HUES64 (cell line): ENCODE data around the gene SS18.

Source experiments
- H3K27ac ChIP-seq: 2 replicates; pipeline ENCODE4 v1.7.0; 2013; ENCODE audit warnings: low read depth, low read length, inconsistent platforms
- H3K27me3 ChIP-seq: 2 replicates; pipeline ENCODE4 v1.6.1; 2013; ENCODE audit warnings: mild to moderate bottlenecking, low read length; ENCODE audit not compliant: insufficient read depth
- H3K36me3 ChIP-seq: 2 replicates; pipeline ENCODE4 v1.6.1; 2013; ENCODE audit warnings: mild to moderate bottlenecking, low read length; ENCODE audit not compliant: insufficient read depth
- H3K4me1 ChIP-seq: 2 replicates; pipeline ENCODE4 v1.6.1; 2013; ENCODE audit warnings: mild to moderate bottlenecking, low read length, moderate library complexity; ENCODE audit not compliant: insufficient read depth
- H3K4me3 ChIP-seq: 2 replicates; pipeline ENCODE4 v1.5.1; 2013; ENCODE audit warnings: mild to moderate bottlenecking, low read length, moderate library complexity
- H3K9ac ChIP-seq: 2 replicates; pipeline ENCODE4 v1.6.1; 2013; ENCODE audit warnings: mild to moderate bottlenecking, low read depth, low read length
- H3K9me3 ChIP-seq: 2 replicates; pipeline ENCODE4 v1.6.1; 2013; ENCODE audit warnings: low read depth, low read length; ENCODE audit not compliant: insufficient read depth
- WGBS: fragments of 150-250, 120-280 bp; methylation state at CpG from one replicate; pipeline ENCODE4 v1.1.7; 2013; ENCODE audit warnings: missing lambda C conversion rate; 5-methylcytosine and 5-hydroxymethylcytosine counted together

The SS18 gene

DNA sequence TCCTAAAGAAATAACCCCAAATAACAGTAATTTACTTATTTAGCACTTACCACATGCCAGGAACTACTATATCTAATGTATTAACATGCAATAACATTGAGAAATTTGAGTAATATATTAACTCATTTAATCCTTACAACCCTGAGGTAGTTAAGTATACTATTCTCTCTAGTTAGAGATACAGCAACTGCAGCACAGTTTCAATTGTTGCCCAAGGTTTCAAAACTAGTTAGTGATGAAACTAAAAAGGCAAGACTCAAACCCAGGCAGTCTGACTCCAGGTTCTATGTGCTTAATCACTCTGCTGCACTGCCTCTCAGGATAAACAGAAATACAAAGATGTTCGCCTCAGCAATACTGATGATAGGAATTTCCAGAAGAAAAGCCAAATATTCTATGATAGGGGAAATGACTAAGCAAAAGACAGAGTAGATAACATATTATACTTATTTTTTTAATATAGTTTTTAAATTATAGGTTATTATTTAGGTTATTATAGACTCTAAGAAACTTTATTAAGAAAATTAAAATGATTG, 88.0 kb downstream of the SS18 start:
- Histone ChIP-seq H3K9ac (no peak overlapping the region), H3K4me3 (no peak overlapping the region), H3K9me3 (0 out of 2 replicates have a peak, but pooled peaks cover 6% of the 10 kb centered on the region), H3K4me1 (no peaks in the 10 kb centered on the region), H3K36me3 (no peaks in the 10 kb centered on the region), H3K27ac (no peak overlapping the region), H3K27me3 (no peaks in the 10 kb centered on the region)
- WGBS, result 92% methylated on average over 1 of the region's 1 CpG

DNA sequence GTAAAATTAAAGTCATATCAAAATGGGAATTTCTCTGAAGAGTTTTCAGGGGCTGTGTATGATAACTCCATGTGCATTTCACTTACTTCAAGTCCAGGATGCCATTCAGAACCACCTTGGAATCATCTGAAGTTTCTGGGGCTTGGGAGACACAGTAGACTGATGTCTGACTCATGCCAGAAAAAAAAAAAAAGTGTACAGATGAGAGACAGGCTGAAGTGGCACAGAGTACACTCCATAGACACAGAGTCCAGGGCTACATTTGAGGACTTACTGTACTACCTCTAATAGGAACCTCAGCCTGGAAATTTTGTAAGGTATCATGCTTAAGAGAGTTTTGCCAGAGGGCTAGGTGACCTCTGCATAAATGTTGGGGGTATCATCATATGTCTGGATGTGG, 92.0 kb downstream of the SS18 start:
- H3K4me3 ChIP-seq, result no peak overlapping the region
- no peak overlapping the region for H3K9ac ChIP-seq
- no peaks in the 10 kb centered on the region for H3K27me3 ChIP-seq
- no peaks in the 10 kb centered on the region for H3K4me1 ChIP-seq
- H3K27ac ChIP-seq, result no peak overlapping the region
- no peaks in the 10 kb centered on the region for H3K36me3 ChIP-seq
- H3K9me3 ChIP-seq, result peaks cover 6% of the 10 kb centered on the region; the same call in 1 of the 2 replicates

DNA sequence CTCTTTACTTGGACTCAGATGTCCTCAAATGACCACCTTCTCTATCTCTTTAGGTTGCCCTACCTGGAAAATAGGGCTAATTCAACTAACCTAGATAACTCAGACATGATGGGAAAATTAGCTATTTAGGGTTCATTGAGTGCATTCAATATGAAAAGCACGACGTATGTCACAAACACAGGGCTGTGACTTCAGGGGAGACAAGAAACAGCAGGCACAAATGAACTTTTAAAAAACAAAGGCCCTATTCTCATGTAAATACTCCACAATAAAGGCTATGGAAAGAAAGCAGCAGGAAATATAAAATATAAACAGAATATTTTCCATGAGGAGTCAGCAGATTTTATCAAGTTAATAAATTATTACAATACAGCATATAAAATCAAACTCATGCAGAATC, 97.8 kb downstream of the SS18 start:
- Histone ChIP-seq H3K4me1 (peaks cover 14% of the 10 kb centered on the region), H3K36me3 (no peaks in the 10 kb centered on the region), H3K27me3 (no peaks in the 10 kb centered on the region), H3K9ac (no peak overlapping the region), H3K27ac (peak overlapping the region; percentile 66; the same call in 1 of the 2 replicates), H3K9me3 (no peaks in the 10 kb centered on the region; the same call in 1 of the 2 replicates), H3K4me3 (no peak overlapping the region)
- WGBS, result 40% methylated on average over 2 of the region's 2 CpGs

DNA sequence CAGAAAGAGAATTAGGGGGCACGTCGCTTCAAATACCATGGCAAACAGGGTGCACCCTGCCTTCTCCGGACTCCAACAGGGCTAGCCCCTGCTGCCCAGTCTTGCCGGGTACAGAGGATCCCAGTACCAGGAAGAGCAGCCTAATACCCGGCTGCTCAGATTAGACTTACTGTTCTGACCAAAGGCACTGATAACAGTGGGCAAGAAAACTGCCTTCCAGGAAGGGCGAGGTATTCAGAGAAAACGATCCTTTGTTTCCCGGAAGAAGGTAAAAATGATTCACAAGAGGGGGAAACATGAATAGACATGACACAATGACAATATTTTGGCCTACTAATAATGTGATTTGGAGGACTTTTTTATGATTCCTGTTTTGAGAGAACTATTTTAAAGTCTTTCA, 99.9 kb downstream of the SS18 start:
- no peaks in the 10 kb centered on the region; the same call in 1 of the 2 replicates for H3K9me3 ChIP-seq
- no peak overlapping the region for H3K27ac ChIP-seq
- no peak overlapping the region for H3K9ac ChIP-seq
- WGBS, result 95% methylated on average over 8 of the region's 8 CpGs
- no peak overlapping the region for H3K4me3 ChIP-seq
- no peaks in the 10 kb centered on the region for H3K36me3 ChIP-seq
- H3K27me3 ChIP-seq, result no peaks in the 10 kb centered on the region
- H3K4me1 ChIP-seq, result peaks cover 14% of the 10 kb centered on the region

DNA sequence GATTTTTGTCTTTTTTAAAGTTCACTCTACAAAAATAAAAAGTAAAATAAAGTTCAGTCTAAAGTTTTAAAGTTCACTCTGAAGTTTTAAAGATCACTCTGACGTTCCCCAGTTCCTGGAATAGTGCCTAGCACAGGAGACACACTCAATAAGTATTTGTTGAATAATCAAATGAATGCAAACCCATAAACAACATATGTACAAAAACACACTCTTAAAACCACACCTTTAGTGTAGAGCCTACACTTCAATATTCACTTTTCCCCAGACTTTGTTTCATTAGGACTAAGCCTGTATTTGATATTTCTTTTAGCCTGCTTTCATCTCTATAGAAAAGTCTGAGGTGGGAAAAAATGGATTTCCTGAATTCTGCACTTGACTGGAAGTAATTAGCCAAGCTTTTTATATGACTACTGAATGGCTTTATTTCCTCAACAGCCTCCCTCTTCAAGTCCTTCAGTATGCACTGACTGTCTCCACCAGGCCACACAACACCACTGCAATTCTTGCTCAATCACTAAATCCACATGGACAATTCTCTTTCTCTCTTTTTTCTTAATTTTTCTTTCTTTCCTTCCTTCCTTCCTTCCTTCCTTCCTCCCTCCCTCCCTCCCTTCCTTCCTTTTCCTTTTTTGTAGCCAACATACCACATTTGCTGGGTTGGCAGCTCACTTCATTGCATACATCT, 104.6 kb downstream of the SS18 start:
- H3K4me3 ChIP-seq, result no peak overlapping the region
- no peaks in the 10 kb centered on the region for H3K27me3 ChIP-seq
- no peak overlapping the region for H3K9ac ChIP-seq
- H3K4me1 ChIP-seq, result no peaks in the 10 kb centered on the region
- H3K27ac ChIP-seq, result no peak overlapping the region
- 86% methylated on average over 1 of the region's 1 CpG for WGBS
- no peaks in the 10 kb centered on the region for H3K9me3 ChIP-seq
- H3K36me3 ChIP-seq, result no peaks in the 10 kb centered on the region

DNA sequence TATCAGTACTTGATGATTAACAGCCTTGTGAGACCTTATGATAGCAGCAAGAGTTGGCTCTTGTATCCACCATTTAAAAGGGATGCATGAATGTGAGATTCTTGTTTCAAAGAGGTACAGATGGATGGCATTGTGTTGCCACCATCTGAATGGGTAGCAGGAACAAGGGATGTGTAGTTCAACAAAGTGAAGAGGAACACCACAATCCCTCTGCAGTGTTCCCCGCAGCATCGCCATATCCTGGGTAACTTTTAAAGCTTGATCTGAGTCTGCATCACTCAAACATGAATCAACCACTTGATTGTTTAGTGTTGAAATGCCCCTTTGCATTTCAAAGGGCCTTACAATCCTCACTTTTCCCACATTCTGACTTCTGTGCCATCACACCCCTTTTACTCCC, 106.7 kb downstream of the SS18 start:
- WGBS, result 100% methylated on average over 2 of the region's 2 CpGs
- Histone ChIP-seq H3K9ac (no peak overlapping the region), H3K4me3 (no peak overlapping the region), H3K27me3 (no peaks in the 10 kb centered on the region), H3K4me1 (no peaks in the 10 kb centered on the region), H3K9me3 (no peaks in the 10 kb centered on the region), H3K27ac (no peak overlapping the region), H3K36me3 (no peaks in the 10 kb centered on the region)

DNA sequence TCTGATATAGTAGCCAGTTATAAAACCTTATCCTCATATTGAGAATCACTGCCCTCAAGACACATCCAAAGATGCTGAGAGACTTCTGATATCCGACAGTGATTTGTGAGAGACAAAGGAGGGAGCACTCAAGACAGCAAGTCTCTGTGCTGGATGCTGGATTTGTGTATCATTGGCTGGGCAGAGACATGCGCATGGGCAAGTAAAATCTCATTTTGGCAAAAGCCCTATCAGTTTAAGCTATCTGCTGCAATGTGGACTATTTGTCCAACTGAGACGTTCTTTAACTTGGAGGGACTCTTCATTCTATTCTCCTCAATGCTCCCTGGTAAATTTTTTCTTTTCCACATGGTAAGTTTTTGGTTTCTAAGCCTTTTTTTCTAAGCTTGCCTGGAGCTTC, 107.5 kb downstream of the SS18 start:
- no peaks in the 10 kb centered on the region for H3K9me3 ChIP-seq
- H3K36me3 ChIP-seq, result no peaks in the 10 kb centered on the region
- no peaks in the 10 kb centered on the region for H3K27me3 ChIP-seq
- H3K4me3 ChIP-seq, result no peak overlapping the region
- H3K4me1 ChIP-seq, result no peaks in the 10 kb centered on the region
- H3K27ac ChIP-seq, result no peak overlapping the region
- H3K9ac ChIP-seq, result no peak overlapping the region
- WGBS, result 92% methylated on average over 3 of the region's 3 CpGs

DNA sequence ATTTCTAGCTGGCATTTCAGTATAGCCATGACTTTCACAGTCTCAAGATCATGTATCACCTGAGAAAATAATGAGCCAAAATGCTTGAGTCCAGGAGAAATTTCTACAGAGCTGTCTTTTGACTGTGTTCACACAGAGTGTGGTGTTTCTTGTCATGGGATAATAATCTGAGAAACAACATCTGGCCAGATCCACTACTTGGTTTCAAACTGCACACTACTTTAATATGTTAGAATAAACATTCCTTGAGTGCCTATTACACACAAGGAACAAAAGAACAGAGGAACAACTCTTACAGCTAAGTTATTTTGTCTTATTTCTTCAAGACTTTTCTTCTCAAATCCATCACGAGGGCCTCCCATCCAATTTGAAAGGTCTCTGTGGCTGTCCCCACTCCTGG, 108.3 kb downstream of the SS18 start:
- WGBS, result 90% methylated on average over 1 of the region's 1 CpG
- Histone ChIP-seq H3K4me3 (no peak overlapping the region), H3K27me3 (no peaks in the 10 kb centered on the region), H3K9me3 (no peaks in the 10 kb centered on the region), H3K9ac (no peak overlapping the region), H3K36me3 (no peaks in the 10 kb centered on the region), H3K27ac (no peak overlapping the region), H3K4me1 (no peaks in the 10 kb centered on the region)

DNA sequence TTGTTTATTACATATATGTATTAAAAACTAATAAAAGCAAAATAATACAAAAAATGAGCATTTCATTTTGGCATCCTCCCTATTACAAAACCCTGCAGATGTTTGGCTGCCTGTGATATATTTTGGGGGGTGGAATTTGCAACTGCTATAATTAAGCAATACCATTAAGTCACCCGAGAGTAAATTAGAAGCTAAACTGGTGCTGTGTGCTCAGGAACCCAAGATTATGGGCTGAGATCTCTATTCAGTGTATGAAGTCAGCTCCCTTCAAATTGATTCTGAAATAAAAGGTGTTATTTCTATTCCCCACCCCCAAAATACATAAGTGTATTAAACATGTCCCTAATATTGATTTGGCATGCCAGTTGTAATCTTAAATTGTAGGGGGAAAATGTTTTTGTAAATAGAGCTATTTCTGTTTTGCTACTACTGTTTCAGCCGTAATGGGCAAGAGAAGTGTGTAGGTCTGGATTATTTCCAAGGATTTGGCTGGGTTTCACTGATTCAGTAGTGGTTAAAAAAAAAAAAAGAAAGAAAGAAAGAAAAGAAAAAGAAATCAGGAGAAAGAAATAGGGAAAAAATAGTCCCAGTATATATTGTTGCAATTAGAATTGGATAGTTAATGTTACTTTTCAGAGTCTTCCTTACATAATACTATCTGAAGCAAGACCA, 110.9 kb downstream of the SS18 start:
- no peaks in the 10 kb centered on the region for H3K9me3 ChIP-seq
- no peak overlapping the region for H3K9ac ChIP-seq
- H3K27ac ChIP-seq, result no peak overlapping the region
- no peaks in the 10 kb centered on the region for H3K4me1 ChIP-seq
- no peak overlapping the region for H3K4me3 ChIP-seq
- 99% methylated on average over 2 of the region's 2 CpGs for WGBS
- H3K36me3 ChIP-seq, result no peaks in the 10 kb centered on the region
- no peaks in the 10 kb centered on the region for H3K27me3 ChIP-seq

DNA sequence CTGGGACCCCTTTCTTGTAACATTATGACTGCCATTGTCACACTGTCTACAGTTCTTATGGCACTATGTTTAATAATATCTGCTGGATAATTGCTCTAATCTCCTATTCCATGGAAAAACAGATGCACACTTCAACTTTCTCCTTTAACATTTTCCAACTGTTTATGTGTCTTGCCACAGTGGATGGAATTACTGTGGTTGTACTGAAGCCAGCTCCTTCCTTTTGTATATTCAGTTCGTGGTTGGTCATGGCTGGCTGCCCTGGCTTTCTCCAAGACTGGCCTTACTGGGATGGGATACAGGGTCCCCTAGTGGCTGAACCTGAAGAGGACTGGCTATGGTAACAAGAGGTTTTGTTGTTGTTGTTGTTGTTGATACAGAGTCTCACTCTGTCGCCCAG, 113.9 kb downstream of the SS18 start:
- WGBS, result 99% methylated on average over 2 of the region's 2 CpGs
- Histone ChIP-seq H3K27ac (no peak overlapping the region), H3K9ac (no peak overlapping the region)

DNA sequence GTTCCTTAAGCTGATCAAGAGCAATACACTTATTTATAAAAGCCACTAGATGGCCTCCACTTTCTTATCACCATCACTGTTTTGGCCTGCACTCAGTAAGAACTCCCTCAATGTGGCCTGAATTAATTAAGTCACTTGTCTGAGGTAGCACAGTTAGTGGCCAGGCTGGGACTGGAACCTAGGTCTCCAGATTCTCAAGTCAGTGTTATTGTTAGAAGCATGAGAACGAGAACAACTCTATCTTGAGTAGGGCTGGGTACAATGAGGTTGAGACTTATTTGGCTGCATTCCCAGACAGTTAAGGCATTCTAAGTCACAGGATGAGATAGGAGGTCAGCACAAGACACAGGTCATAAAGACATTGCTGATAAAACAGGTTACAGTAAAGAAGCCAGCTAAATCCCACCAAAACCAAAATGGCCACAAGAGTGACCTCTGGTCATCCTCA, 115.8 kb downstream of the SS18 start:
- Histone ChIP-seq H3K27me3 (no peaks in the 10 kb centered on the region), H3K36me3 (no peaks in the 10 kb centered on the region)

More for the DNA sequence above, 113.9 kb downstream of the SS18 start:
- Histone ChIP-seq H3K9me3 (0 out of 2 replicates have a peak, but pooled peaks cover 2% of the 10 kb centered on the region), H3K4me1 (no peaks in the 10 kb centered on the region), H3K27me3 (no peaks in the 10 kb centered on the region), H3K4me3 (no peak overlapping the region), H3K36me3 (no peaks in the 10 kb centered on the region)

More for the DNA sequence above, 115.8 kb downstream of the SS18 start:
- H3K27ac ChIP-seq, result no peak overlapping the region
- H3K9ac ChIP-seq, result no peak overlapping the region
- WGBS, result 90% methylated on average over 1 of the region's 1 CpG
- H3K4me3 ChIP-seq, result no peak overlapping the region
- H3K9me3 ChIP-seq, result 0 out of 2 replicates have a peak, but pooled peaks cover 3% of the 10 kb centered on the region
- H3K4me1 ChIP-seq, result no peaks in the 10 kb centered on the region
